H1 (cell line): ENCODE measurements around the gene CEBPA. TPM values are rescaled to one million over a fixed set of nuclear protein-coding genes. Genes with fewer than 3 reads are reported as not detected.

ENCODE experiments used
- CHD2 ChIP-seq: IDR thresholded peaks from 2 replicates; pipeline ENCODE4 v1.6.1; 2012; ENCODE audit warnings: low read length, improper control_type of control experiment
- MAFK ChIP-seq: IDR thresholded peaks from 2 replicates; pipeline ENCODE4 v1.6.1; 2012; ENCODE audit warnings: low read depth, mild to moderate bottlenecking, improper control_type of control experiment, low read length
- polyA plus RNA-seq, 7 experiments: library from polyadenylated mRNA; depleted of rRNA in 3 of 7; stranded (reverse) in 5 of 7; unstranded in 2 of 7; fragments of >200 nt in 5 of 7; fragments of 200-250 nt in 2 of 7; gene quantifications; 1 replicate in 5 of 7; 2 replicates in 1 of 7; 4 replicates in 1 of 7; pipeline versions ENCODE4 v1.2.1 to v1.2.3, GENCODE V29; 2011 to 2013; ENCODE audit warnings: missing spikeins in 2 of 7, mixed read lengths in 2 of 7
- total RNA-seq: library from RNA; stranded (reverse); fragmentation: NEBNext Ultra II Directional; extraction: Animal tissue kit (Norgen Biotek cat#: 25700); gene quantifications from 2 replicates; pipeline ENCODE4 v1.2.1, GENCODE V29; 2021

Gene CEBPA
- total and polyA plus RNA-seq, 2 of the 8 experiments (the other 6 are each of a cell fraction or from before 2014, with no cell fraction given), result 2.0 to 2.7 TPM

DNA sequence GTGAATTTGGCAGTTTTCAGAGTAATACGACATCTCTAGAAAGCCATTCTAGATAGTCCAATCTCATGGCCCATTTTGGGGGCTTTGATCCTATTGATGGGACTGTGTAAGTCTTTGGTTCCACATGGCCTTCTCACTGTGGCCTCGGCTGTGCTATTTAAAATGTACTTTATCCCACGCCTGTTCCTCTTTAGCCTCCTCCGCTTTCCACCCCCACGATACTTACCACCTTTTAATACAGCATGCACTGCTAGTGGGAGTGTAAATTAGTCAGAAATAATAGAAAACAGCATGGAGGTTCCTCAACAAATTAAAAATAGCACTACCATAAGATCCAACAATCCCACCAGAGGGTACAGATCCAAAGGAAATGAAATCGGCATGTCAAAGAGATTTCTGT, 42.8 kb upstream of the CEBPA start (continued):
- TF ChIP-seq MAFK (no peak), CHD2 (no peak)
- TF ChIP-seq, all 59 proteins: peak for 0
